GM19035 (cell line): ENCODE measurements around the gene IGSF9B.
"Not testable (repeated sequence)": the region's sequence is repeated elsewhere in the genome, so short reads cannot be mapped to it uniquely, and the experiment has no call there.

Experiments used
- ATAC-seq: cut with Tn5 transposase; IDR thresholded peaks from one replicate; pipeline ENCODE4 v1.9.1; 2021; ENCODE audit not compliant: unreplicated experiment

The IGSF9B gene, protein sequence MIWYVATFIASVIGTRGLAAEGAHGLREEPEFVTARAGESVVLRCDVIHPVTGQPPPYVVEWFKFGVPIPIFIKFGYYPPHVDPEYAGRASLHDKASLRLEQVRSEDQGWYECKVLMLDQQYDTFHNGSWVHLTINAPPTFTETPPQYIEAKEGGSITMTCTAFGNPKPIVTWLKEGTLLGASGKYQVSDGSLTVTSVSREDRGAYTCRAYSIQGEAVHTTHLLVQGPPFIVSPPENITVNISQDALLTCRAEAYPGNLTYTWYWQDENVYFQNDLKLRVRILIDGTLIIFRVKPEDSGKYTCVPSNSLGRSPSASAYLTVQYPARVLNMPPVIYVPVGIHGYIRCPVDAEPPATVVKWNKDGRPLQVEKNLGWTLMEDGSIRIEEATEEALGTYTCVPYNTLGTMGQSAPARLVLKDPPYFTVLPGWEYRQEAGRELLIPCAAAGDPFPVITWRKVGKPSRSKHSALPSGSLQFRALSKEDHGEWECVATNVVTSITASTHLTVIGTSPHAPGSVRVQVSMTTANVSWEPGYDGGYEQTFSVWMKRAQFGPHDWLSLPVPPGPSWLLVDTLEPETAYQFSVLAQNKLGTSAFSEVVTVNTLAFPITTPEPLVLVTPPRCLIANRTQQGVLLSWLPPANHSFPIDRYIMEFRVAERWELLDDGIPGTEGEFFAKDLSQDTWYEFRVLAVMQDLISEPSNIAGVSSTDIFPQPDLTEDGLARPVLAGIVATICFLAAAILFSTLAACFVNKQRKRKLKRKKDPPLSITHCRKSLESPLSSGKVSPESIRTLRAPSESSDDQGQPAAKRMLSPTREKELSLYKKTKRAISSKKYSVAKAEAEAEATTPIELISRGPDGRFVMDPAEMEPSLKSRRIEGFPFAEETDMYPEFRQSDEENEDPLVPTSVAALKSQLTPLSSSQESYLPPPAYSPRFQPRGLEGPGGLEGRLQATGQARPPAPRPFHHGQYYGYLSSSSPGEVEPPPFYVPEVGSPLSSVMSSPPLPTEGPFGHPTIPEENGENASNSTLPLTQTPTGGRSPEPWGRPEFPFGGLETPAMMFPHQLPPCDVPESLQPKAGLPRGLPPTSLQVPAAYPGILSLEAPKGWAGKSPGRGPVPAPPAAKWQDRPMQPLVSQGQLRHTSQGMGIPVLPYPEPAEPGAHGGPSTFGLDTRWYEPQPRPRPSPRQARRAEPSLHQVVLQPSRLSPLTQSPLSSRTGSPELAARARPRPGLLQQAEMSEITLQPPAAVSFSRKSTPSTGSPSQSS (N-terminal part only)

DNA sequence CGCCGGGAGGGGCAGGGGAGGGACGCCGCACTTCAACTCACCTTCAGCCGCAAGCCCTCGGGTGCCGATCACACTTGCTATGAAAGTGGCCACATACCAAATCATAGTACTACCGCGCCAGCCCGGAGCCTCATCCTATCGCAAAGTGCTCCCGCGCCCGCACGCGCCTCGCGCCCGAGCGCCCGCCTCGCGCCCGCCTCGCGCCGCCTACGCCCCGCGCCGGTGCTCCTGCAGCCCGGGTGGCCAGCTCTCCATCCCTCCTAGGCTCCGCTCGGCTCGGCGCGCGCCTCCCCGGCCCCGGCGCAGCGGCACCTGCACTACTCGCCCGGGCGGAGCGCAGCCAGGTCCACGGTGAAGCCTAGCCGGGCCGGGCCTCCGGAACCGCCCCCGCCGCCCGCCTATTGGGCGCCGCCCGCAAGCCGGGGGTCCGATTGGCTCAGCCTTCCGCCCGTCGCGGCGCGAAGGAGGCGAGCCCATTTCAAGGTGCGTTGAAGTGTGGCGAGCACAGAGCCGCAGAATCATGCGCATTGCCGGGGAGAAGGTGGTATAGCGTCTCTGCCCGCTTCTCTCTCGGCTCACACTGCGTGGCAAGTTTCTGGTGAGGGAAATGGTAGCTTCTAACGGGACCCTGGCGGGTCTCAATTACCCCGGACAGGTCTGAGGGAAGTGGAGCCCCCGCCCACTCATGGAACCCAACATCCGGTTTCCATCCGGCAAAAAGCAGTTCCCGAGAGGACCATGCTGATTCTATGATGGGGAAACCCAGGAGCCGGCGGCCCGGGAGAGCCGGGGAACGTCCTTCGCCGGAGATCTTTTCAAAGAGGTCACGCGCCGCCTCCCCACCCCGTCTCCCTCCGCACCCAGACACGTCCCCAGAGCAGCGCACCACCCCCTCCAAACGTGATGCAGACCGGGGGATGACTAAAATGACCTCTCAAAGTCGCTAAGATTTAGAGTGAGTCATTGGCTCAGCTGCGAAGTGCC lies at the start of gene IGSF9B:
Gene IGSF9B (minus strand): TSS at position 319 of the 984 bp plus-strand sequence. CDS start 214 bp downstream, at position 105.
- ATAC-seq: peak; percentile 98

GRCh38 chr11:134004496-134005172 lies 47.9 kb upstream of the IGSF9B start:
- ATAC-seq: no peak

GRCh38 chr11:134003792-134004495 lies 47.2 kb upstream of the IGSF9B start:
- no peak for ATAC-seq

- not testable (repeated sequence) for ATAC-seq
These were observed 46.1 kb upstream of the IGSF9B start for GRCh38 chr11:134002819-134003218.

DNA sequence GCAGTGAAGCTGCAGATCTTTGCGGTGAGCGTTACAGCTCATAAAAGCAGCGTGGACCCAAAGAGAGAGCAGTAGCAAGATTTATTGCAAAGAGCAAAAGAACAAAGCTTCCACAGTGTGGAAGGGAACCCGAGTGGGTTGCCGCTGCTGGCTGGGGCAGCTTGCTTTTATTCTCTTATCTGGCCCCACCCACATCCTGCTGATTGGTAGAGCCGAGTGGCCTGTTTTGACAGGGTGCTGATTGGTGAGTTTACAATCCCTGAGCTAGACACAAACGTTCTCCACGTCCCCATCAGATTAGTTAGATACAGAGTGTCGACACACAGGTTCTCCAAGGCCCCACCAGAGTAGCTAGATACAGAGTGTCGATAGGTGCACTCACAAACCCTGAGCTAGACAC lies 45.6 kb upstream of the IGSF9B start:
- not testable (repeated sequence) for ATAC-seq

DNA sequence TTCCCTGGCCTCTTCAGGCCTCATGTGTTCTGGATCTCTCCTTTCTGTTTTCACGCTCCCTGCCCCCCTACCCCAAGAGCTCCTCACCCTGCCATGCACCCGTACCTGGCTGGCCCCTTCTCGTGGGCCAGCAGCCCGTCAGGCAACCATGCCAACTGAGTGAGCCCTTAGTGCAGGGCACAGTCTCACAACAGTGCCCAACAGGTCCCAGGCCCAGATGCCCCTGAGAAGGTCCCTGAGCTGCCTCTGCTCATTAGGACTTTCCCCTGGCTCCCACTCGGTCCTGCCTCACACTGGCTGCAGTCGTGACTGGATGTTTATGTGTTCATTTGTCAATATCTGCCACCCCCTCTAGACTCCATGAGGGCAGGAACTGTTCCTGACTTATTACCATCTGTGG lies 44.8 kb upstream of the IGSF9B start:
- no peak for ATAC-seq

GRCh38 chr11:134001088-134001487 lies 44.3 kb upstream of the IGSF9B start:
- no peak for ATAC-seq

GRCh38 chr11:133999355-133999754 lies 42.6 kb upstream of the IGSF9B start:
- no peak for ATAC-seq

DNA sequence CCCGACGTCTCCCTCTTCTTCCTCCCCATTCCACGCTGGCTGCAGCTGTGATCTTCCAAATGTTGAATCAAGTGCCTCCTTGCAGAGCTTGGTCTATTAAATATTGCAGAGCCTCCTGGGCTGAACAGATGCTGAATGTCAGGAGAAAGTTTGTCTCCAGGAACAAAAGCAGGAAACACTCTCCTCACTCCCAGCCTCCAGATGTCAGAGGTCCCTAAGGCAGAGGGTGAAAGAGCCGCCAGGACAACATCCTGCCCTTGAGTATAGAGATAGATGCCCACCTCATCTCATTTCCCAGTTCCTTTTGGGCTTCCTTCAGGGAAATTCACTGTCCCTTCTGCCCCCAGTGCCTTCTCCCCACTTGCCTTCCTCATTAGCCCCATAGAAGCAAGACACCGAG lies 40.8 kb upstream of the IGSF9B start:
- ATAC-seq: no peak

- no peak for ATAC-seq
These were observed 39.9 kb upstream of the IGSF9B start for GRCh38 chr11:133996671-133997070.

DNA sequence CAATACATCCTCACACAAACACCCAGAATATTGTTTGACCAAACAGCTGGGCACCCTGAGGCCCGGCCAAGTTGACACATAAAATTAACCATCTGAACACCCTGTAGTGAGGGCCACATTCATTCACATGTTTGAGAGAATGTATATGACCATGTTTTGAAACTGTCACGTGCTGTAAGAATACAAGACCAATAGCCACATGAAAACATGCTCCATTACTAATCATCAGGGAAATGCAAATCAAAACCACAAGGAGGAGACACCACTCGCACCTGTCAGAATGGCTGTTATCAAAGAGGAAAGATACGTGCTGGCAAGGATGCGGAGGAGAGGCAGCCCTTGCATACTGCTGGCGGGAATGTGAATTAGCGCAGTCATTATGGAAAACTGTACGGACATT lies 38.3 kb upstream of the IGSF9B start:
- no peak for ATAC-seq

- ATAC-seq: no peak
These were observed 37.2 kb upstream of the IGSF9B start for GRCh38 chr11:133993921-133994320.

DNA sequence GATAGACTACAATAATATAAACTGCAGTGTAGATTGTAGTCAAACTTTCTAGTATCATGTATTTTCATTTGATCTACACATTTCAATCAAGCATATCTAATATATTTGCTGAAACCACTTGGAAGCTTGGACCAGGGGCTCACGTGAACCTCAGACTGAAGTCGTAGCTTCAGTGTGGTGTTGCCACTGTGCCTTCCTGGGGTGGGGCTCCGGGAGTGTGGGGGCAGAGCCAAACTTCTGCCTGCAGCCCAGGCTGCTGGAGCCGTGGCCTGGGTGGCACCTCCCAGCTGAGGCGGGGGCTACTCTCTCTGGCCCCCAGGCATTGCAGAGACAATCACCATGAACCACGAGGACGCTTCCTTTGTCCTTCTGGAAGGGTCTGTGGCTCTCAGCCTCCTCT lies 36.3 kb upstream of the IGSF9B start:
- no peak for ATAC-seq

GRCh38 chr11:133992121-133992520 lies 35.4 kb upstream of the IGSF9B start:
- ATAC-seq: no peak

DNA sequence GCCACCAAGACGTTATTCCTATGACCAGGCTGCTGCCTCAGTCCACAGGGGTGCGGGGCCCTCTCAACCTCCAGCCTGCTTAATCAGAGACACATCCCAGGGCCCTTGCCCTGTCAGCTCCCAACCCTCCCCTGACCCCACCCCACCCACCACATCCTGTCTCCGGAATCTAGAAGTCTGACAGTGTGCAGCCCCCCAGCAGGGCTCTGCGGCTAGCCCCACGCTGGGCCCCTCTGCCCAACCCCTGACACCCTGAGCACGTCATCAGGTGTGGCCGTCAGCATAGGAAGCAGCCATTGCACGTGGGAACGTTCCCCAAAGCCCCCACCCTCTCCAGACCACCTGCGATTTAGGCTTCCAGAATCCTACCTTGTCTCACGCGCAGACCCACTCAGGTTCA lies 34.3 kb upstream of the IGSF9B start:
- ATAC-seq: no peak

GRCh38 chr11:133990501-133990900 lies 33.7 kb upstream of the IGSF9B start:
- no peak for ATAC-seq

DNA sequence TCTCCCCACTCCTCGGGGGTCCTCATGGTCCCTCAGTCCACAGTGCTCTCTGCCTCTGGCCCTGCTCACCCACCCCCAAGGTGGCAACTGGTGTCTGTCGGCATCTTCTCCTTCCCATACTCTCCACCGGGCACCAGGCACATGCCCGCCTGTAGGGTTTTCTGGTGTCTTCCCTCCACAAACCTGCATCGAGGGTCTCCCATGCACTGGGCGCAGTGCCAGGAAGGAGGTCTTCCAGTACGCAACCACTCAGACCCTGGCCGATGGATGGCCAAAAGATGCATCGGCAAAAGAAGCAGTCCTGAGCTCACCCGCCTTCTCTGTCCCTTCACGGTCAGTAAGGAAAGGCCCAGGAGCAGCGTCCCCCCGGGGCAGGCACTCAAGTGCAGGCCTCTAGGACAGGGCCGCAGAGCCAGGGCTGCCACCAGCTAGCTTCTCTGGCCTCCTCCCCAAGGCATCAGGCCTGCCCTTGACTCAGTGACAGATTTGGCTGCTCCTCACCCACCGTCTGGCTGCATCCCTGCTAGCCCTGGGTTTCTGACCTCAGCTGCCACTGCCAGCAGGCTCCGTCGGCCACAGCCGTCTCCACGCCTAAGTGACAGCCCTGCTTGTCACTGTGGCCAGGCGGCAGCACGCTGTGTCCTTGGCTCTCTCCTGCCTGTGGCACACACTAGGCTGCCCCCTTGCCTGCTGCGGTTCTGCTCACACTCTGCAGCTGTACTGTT lies 32.1 kb upstream of the IGSF9B start:
- no peak for ATAC-seq

DNA sequence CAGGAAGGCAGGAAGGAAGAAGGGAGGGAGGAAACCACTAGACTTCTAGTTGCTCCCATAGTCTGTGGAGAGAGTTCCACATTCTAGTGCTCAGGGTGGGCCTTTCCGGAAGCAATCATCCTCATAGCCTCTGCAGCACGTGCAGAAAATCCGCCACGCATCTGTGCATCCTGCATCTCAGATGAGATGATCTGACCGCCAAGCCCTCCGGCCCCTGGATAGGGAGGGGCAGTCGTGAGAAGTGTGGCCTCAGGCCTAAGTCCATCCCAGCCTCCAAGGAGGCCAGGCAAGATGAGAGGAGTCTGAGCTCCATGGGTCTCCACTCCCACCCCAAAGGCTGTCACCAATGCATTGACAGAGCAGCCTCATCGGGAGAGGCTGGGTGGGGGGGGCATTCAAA lies 30.4 kb upstream of the IGSF9B start:
- no peak for ATAC-seq
